HepG2 (cell line): ENCODE data around the gene CCDC142. TPM values are rescaled to one million over a fixed set of nuclear protein-coding genes. Genes with fewer than 3 reads are reported as not detected.

ENCODE experiments used
- CEBPB ChIP-seq: IDR thresholded peaks from 2 replicates; pipeline ENCODE4 v1.6.1; 2011; ENCODE audit warnings: low read depth, low read length, improper control_type of control experiment, borderline replicate concordance
- IRX3 ChIP-seq: sonication (generic); formaldehyde crosslinking; IDR thresholded peaks from 2 replicates; pipeline ENCODE4 v1.8.1; 2023; ENCODE audit warnings: mild to moderate bottlenecking, low read depth, missing genetic modification reagents, borderline replicate concordance
- ISL2 ChIP-seq: sonication (generic); formaldehyde crosslinking; IDR thresholded peaks from 2 replicates; pipeline ENCODE4 v1.5.0; 2020; ENCODE audit warnings: missing genetic modification reagents
- KLF9 ChIP-seq: IDR thresholded peaks from 2 replicates; pipeline ENCODE4 v1.6.1; 2016; ENCODE audit warnings: low read depth
- MLXIP ChIP-seq: sonication (generic); formaldehyde crosslinking; IDR thresholded peaks from 2 replicates; pipeline ENCODE4 v1.9.0; 2021; ENCODE audit warnings: missing genetic modification reagents, borderline replicate concordance
- NR2F1 ChIP-seq, 2 experiments: fragments of 450-650 bp in 1 of 2; formaldehyde crosslinking in 1 of 2; IDR thresholded peaks; 2 replicates each; pipeline versions ENCODE4 v1.5.0 to v1.6.1; 2016 to 2020; ENCODE audit warnings: mild to moderate bottlenecking in 1 of 2, missing compliant biosample characterization in 1 of 2, missing genetic modification reagents in 1 of 2, moderate library complexity in 1 of 2
- NRL ChIP-seq: sonication (generic); formaldehyde crosslinking; IDR thresholded peaks from 2 replicates; pipeline ENCODE4 v1.5.0; 2020; ENCODE audit warnings: missing genetic modification reagents, mild to moderate bottlenecking, moderate library complexity, borderline replicate concordance
- SMARCE1 ChIP-seq: fragments of 450-650 bp; IDR thresholded peaks from 2 replicates; pipeline ENCODE4 v1.6.1; 2017; ENCODE audit warnings: borderline replicate concordance
- ZBTB4 ChIP-seq: sonication (generic); formaldehyde crosslinking; IDR thresholded peaks from 2 replicates; pipeline ENCODE4 v1.4.0; 2020; ENCODE audit warnings: missing genetic modification reagents, mild to moderate bottlenecking, borderline replicate concordance
- ZHX1 ChIP-seq: sonication (generic); formaldehyde crosslinking; IDR thresholded peaks from 2 replicates; pipeline ENCODE4 v1.8.1; 2022; ENCODE audit warnings: low read depth, mild to moderate bottlenecking, missing genetic modification reagents
- ZKSCAN5 ChIP-seq: sonication (generic); formaldehyde crosslinking; IDR thresholded peaks from 2 replicates; pipeline ENCODE4 v1.5.1; 2020; ENCODE audit warnings: mild to moderate bottlenecking, missing genetic modification reagents
- ZNF20 ChIP-seq: sonication (generic); formaldehyde crosslinking; IDR thresholded peaks from 2 replicates; pipeline ENCODE4 v1.4.0; 2020; ENCODE audit warnings: mild to moderate bottlenecking, moderate library complexity, missing genetic modification reagents
- ZNF431 ChIP-seq: sonication (generic); formaldehyde crosslinking; IDR thresholded peaks from 2 replicates; pipeline ENCODE4 v1.9.0; 2022; ENCODE audit warnings: missing genetic modification reagents, low read depth, mild to moderate bottlenecking, borderline replicate concordance
- ZNF616 ChIP-seq: sonication (generic); formaldehyde crosslinking; IDR thresholded peaks from 2 replicates; pipeline ENCODE4 v1.5.0; 2020; ENCODE audit warnings: low read depth, mild to moderate bottlenecking, missing genetic modification reagents
- polyA plus RNA-seq, 8 experiments: library from polyadenylated mRNA; depleted of rRNA in 3 of 8; stranded (reverse) in 7 of 8; unstranded in 1 of 8; fragments of >200 nt; fragmentation: Illumina TruSeq in 4 of 8; extraction: Trizol in 4 of 8; gene quantifications; 2 replicates each; pipeline versions ENCODE4 v1.2.1 to v1.2.3, GENCODE V29; 2011 to 2016; ENCODE audit warnings: low read depth in 4 of 8, missing spikeins in 1 of 8, mixed read lengths in 1 of 8; ENCODE audit not compliant: insufficient read depth in 1 of 8
- total RNA-seq, 5 experiments: library from RNA; depleted of rRNA; stranded (reverse); fragments of >200 nt; fragmentation: Illumina TruSeq; extraction: Trizol; gene quantifications; 2 replicates each; pipeline ENCODE4 v1.2.3, GENCODE V29; 2016; ENCODE audit warnings: low read depth in 1 of 5
- TF ChIP-seq, protein P1 (sequence below): sonication (generic); formaldehyde crosslinking; IDR thresholded peaks from 2 replicates; pipeline ENCODE4 v1.5.1; 2020; ENCODE audit warnings: missing genetic modification reagents, mild to moderate bottlenecking, borderline replicate concordance
- TF ChIP-seq, protein P2 (sequence below): IDR thresholded peaks from 2 replicates; pipeline ENCODE4 v1.6.1; 2018; ENCODE audit warnings: missing genetic modification reagents, mild to moderate bottlenecking, missing compliant biosample characterization

Gene CCDC142
- total and polyA plus RNA-seq, 2 of the 13 experiments (the other 11 are each of a cell fraction or from before 2014, with no cell fraction given): 14.7 to 30.4 TPM

GRCh38 chr2:74529357-74530238 is 46.8 kb upstream of the CCDC142 start, which contains the start of the genes AUP1 and HTRA2 (continued):
- 0 out of 2 replicates have a peak, but pooled peaks have one; percentile 34 for TF ChIP-seq MLXIP (CRISPR knock-in tag)
- 0 out of 2 replicates have a peak, but pooled peaks have one; percentile 16 for TF ChIP-seq KLF9 (CRISPR knock-in tag)
- no peak for TF ChIP-seq NRL (CRISPR knock-in tag)
- peak; percentile 51; the same call in 1 of the 2 replicates for TF ChIP-seq ZBTB4
- TF ChIP-seq ZHX1 (CRISPR knock-in tag): peak; percentile 84
- TF ChIP-seq IRX3: no peak
- TF ChIP-seq ZNF616 (CRISPR knock-in tag): 0 out of 2 replicates have a peak, but pooled peaks have one; percentile 11
- TF ChIP-seq ISL2 (CRISPR knock-in tag): peak; percentile 82
- no peak for TF ChIP-seq CEBPB
- TF ChIP-seq, protein P1, sequence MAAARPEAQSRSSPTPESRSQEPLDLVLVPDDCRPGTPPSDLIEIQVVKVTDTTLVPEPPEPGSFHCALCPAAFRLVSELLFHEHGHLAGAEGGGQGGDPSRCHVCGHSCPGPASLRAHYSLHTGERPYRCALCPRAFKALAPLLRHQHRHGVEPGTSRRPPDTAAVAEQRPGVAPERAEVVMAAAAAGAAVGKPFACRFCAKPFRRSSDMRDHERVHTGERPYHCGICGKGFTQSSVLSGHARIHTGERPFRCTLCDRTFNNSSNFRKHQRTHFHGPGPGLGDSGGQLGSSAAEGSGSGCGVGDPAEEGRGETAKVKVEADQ: peak; percentile 32; the same call in 1 of the 2 replicates
- TF ChIP-seq SMARCE1: no peak
- TF ChIP-seq, protein P2, sequence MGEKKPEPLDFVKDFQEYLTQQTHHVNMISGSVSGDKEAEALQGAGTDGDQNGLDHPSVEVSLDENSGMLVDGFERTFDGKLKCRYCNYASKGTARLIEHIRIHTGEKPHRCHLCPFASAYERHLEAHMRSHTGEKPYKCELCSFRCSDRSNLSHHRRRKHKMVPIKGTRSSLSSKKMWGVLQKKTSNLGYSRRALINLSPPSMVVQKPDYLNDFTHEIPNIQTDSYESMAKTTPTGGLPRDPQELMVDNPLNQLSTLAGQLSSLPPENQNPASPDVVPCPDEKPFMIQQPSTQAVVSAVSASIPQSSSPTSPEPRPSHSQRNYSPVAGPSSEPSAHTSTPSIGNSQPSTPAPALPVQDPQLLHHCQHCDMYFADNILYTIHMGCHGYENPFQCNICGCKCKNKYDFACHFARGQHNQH: peak; percentile 85
- peak; percentile 93 for TF ChIP-seq ZNF20 (CRISPR knock-in tag)
- no peak for TF ChIP-seq ZKSCAN5 (CRISPR knock-in tag)
- TF ChIP-seq ZNF431 (CRISPR knock-in tag): no peak
- TF ChIP-seq NR2F1 (CRISPR knock-in tag; IDR thresholded peaks at IDR 0.05): peak in 1 of 2 experiments; percentile 74; a peak in 2 of 4 replicates
